ACHN (cell line): ENCODE data around the gene CCR7.
"Not testable (repeated sequence)": the region's sequence is repeated elsewhere in the genome, so short reads cannot be mapped to it uniquely, and the experiment has no call there.

Experiments
- DNase-seq: peaks from one replicate; pipeline ENCODE4 v3.0.0-alpha.2; 2015
- in situ Hi-C: cut with HindIII; loops from 2 replicates; pipeline ENCODE4 v1.10.0; 2017; ENCODE audit warnings: low sequenced_read_pairs, low pct_ligation_motif_present, low pct_unique_long_range_greater_than_20kb

Gene CCR7

DNA sequence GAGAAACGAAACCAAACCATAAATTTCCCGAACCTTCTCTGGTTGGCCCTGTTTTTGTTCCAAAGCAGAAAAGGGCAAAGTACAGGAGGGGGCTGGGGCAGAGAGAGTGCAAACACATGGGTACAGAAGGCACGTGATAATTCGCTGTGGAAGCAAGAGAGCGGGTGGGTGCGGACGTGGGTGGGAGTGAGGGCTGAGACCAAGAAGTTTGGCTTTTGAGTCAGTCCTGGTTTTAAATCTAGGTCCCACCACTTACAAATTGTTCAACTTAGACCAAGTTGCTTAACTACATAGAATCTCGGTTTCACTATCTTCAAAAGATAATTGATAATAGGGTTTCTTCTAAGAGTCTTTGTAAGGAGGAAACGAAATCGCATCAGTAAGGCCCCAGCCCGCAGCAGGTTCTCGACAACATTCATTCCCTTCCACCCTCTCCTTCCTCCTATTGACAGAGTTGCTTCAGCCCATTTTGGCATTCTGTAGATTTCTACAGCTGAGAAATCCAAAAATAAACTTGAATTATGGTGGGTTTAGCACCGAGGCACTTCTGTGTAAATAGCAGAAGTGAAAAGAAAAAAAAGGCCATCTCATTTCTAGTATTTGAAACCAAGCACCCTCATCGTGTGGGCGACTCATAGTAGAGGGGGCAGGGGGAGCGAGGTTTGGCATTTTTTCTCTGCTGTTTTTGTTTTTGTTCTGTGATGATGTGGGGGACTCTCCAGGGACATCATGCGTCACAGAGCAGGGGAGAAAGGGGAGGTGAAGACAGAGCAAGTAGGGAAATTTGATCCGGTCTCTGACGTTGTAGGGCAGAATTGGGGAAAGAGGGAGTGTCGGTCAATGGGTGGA lies 33.6 kb upstream of the CCR7 start:
- in situ Hi-C loops, result no loop called here
- no peak for DNase-seq

DNA sequence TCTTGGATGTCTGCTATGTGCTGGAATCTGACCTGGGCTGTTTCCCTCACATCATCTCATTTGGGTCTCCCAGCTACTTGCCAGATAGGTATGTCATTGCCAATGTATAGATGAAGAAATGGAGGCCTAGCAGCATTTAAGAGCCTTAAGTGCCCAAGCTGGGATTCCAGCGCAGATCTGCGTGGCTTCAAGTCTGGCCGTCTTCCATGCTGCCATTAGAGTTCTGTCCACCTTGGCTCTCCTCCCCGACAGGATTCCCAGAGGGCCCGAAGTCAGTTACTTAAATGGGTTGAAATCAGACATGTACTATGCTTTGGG lies 33.0 kb upstream of the CCR7 start:
- in situ Hi-C loops, result no loop called here
- DNase-seq, result no peak

DNA sequence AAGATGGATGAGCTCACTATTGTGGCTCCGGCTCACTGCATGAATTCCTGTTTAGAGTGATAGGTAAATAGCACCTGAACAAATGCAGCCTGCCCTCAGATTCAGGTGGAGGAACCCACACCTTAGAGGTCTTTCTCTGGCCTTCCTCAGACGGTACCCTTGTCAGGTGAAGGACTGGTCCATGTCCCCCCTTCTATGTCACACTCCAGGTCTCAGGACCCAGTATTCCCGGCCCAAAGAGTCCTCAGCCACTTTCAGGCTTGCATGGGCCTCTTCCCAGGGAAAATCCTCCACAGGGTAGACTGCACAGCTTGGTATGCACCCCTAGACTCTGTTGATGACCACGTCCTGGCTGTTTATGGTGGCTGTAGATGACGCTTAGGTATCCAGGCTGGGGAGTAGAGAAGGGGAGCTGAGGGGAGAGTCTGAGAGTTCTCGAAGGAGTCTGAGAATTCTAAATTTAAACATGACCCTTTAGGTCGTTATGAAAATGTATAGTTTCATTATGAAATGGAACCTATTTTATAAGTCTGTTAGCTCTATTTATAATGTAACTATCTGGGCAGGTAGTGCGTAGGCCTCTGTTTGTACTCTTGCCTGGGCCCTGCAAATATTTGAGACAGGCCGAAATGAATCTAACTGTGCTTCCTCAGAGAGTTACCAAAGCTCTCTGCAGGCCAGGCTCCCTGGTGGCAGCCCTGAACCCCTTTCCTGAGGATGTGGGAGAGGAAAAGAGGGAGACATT lies 32.5 kb upstream of the CCR7 start:
- no peak for DNase-seq
- in situ Hi-C loops, result no loop called here

DNA sequence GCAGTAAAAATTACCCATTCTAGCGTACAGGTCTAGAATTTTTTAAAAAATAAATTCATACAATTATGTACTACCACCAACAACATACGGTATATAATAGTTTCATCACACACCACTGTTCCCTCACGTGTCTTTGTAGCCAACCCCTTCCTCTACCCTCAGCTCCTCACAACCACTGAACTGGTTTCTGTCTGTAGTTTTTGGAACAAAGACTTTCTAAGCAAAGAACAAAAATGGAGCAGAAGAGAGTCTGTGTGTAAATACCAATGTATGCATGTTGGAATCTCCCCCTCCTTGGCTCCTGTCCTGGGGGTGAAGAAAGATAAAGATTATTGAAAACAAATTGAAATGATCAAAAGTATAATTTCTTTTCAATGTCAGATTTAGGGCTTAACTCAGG lies 31.9 kb upstream of the CCR7 start:
- no peak for DNase-seq
- in situ Hi-C loops, result no loop called here

DNA sequence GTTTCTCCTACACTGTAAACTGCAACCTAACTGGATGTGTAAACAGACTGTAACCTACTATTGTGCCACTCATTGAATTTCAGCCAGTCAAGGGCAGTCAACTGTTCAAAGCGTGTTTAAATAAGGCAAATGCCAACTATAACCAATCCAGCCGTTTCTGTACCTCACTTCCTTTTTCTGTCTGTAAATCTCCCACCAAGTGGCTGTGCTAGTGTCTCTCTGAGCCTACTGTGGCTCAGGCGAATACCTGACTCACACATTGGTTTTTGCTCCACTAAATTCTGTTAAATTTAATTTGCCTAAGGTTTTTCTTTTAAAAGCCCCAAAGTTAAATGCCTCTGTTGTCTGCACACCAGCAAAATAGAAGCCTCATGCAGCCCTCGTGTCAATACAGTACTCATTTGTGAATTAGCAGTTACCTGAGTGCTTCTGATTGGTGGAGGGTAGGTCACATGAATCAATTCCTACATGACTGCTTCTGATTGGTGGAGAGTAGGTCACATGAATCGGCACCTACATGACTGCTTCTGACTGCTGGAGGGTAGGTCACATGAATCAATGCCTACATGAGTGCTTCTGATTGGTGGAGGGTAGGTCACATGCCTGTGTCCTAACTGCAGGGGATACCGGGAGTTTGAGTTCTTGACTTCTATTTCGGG lies 31.1 kb upstream of the CCR7 start:
- in situ Hi-C loops, result no loop called here
- peak; percentile 9 for DNase-seq

DNA sequence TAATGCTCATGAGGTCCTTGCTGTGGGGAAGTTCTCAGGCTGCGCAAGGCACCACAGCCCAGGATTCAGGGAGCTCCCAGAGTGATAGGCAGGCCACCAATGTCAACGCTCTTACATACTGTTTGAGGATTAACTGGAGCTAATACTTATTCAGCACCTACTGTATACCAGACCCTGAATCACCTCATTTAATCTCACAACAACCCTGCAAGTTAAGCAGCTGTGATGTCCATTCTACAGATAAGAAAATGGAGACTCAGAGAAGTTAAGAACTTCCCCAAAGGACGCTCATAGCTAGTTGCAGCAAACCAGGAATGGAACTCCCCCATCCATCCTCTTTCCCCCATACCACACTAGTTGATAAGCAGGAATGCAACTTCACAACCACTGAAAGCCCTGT lies 25.5 kb upstream of the CCR7 start:
- in situ Hi-C loops, result no loop called here
- no peak for DNase-seq

DNA sequence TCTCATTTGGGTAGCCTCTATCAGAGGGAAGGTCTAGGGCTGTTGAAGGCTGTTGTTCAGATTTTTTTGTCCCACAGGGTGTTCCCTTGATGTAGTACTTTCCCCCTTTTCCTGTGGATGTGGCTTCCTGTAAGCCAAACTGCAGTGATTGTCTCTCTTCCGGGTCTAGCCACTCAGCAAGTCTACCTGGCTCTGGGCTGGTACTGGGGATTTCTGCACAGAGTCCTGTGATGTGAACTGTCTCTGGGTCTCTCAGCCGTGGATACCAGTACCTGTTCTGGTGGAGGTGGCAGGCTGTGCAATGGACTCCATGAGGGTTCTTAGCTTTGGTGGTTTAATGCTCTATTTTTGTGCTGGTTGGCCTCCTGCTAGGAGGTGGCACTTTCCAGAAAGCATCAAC lies 23.3 kb upstream of the CCR7 start:
- DNase-seq, result no peak
- in situ Hi-C loops, result no loop called here

DNA sequence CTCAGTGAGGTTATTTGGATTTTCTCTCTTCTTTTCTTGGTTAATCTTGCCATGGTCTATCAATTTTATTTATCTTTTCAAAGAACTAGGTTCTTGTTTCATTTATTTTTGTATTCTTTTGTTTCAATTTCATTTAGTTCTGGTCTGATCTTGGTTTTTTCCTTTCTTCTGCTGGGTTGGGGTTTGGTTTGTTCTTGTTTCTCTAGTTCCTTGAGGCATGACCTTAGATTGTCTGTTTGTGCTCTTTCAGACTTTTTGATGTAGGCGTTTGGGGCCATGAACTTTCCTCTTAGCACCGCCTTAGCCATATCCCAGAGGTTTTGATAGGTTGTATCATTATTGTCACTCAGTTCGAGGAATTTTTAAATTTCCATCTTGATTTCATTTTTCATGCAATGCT lies 21.0 kb upstream of the CCR7 start:
- in situ Hi-C loops, DNase-seq: not testable (repeated sequence)

DNA sequence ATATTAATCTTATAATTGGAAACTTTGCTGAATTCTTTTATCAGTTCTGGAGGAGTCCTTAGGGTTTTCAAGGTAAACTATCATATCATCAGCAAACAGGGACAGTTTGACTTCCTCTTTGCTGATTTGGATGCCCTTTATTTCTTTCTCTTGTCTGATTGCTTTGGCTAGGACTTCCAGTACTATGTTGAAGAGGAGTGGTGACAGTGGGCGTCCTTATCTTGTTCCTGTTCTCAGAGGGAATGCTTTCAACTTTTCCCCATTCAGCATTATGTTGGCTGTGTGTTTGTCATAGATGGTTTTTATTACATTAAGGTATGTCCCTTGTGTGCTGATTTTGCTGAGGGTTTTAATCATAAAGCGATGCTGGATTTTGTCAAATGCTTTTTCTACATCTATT lies 19.7 kb upstream of the CCR7 start:
- in situ Hi-C loops, DNase-seq: not testable (repeated sequence)

DNA sequence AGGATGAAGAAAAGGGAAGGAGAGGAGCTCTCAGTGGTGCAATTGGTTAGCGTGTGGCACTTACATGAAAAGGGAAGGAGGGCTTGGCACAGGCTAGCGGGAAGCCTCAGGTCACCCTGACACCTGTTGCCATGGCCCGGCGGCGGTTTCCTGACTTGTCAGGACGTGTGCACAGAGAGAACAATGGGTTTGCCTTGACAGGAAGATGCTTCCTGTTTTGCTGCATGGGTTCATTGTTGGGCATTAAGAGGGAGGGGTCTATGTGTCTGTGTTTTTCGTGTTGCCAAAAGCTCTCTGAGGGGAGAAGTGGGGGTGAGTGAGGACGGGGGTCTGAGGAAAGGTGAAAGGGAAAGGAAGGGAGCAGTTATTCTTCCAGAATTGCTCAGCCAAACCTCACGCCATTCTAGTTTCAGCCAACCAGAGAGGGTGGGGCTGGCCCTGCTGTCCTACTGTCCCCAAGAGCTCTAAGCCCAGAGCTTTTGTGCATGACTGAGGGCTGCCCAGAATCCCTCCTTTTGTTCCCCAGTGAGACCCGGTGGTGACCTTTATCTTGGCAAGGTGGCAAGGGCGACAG lies 17.1 kb upstream of the CCR7 start:
- no peak for DNase-seq
- in situ Hi-C loops, result no loop called here

DNA sequence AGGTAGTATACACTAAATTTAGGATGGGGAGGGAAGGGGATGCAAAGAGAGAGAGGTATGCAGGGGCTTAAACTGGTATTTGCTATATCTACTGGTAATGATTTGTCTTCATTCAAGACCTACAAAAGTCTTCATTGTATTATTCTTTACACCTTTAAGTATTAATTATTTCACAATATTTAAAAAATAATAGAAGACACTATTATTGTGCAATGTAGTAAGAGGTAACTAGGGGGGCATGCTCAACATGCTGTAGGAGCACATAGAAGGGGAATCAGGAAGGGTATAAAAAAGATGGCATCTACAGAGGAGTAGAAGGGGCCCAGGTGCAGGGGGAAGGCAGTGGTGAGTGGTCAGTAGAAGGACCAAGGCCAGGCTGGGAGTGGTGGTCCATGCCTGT lies 14.9 kb upstream of the CCR7 start:
- DNase-seq, result no peak
- in situ Hi-C loops, result no loop called here

DNA sequence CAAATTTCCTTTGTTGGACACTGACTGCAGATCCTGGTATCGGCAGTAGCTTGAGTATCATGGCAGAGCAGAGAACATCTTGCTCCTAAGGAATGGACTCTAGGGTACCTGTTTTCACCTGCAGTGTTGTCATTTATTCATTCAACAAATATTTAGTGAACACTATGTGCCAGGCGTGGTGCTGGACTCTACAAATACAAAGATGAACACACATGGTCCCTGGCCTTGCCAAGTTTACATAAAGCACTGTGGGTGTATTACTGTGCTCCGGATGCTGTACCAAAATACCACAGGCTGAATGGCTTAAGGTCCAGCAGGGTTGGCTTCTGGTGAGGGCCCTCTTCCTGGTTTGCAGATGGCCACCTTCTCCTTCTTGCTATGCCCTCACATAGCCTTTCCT lies 14.2 kb upstream of the CCR7 start:
- DNase-seq, result no peak
- in situ Hi-C loops, result no loop called here

DNA sequence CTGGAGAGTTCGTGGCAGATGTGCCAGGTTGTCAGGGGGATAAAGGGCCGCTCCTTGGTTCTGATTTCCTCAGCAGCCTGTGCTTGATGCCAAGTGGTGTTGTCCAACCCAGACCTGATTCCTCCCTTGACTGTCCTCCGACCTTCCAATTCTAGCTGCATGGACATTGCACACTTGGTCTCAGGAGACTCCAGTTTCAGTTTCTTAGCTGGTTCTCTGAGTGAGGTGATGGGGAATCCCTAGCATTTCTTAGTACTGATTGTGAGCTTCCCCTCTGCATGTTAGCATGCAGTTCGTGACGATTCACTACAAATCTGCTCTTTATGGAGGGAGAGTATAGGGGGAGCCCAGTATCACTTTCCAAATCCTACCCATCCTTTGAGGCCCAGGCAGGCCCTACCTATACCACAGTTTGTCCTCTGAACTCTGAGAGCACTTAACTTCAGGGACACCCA lies 12.4 kb upstream of the CCR7 start:
- in situ Hi-C loops, result no loop called here
- no peak for DNase-seq

DNA sequence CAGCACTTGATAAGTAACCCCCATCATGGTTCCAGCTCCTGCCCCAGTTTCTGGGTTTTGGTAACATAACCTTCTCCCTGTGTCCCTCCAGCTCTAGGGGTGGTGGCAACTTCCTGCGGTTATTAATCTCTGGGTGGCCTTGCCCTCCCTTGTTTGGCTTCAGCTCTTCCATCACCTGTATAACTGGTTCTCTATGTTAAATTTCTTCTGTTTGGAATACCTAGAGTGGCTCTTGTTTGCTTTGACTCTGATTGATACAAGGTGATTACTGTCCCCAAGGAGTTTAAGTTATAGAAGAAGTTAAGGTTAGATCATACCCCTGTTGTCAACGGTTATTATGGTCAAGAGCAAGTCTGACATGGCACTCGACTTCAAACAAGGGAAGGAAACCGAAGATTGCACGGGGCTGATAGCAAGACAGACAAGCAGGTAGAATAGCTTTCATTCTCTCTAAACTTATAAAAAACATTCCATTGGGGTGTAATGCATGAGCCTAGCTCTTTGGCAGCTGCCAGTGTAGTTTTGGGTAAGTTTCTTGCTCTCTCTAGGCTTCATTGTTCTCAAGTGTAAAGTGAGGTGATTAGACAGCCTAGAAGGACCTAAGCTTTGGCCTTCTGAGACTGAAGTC lies 11.0 kb upstream of the CCR7 start:
- no peak for DNase-seq
- in situ Hi-C loops, result no loop called here

DNA sequence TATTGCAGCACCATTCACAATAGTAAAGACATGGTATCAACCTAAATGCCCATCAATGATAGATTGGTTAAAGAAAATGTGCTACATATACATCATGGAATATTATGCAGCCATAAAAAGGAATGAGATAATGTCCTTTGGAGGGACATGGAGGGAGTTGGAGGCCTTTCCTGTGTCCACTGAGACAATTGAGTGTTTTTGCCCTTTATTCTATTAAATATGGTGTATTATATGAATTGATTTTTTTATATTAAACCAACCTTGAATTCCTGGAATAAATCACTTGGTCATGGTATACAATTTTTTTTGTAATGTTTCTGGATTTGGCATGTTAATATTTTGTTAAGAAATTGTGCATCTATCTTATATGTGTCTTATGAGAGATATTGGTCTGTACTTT lies 9.0 kb upstream of the CCR7 start:
- in situ Hi-C loops, result no loop called here
- no peak for DNase-seq

DNA sequence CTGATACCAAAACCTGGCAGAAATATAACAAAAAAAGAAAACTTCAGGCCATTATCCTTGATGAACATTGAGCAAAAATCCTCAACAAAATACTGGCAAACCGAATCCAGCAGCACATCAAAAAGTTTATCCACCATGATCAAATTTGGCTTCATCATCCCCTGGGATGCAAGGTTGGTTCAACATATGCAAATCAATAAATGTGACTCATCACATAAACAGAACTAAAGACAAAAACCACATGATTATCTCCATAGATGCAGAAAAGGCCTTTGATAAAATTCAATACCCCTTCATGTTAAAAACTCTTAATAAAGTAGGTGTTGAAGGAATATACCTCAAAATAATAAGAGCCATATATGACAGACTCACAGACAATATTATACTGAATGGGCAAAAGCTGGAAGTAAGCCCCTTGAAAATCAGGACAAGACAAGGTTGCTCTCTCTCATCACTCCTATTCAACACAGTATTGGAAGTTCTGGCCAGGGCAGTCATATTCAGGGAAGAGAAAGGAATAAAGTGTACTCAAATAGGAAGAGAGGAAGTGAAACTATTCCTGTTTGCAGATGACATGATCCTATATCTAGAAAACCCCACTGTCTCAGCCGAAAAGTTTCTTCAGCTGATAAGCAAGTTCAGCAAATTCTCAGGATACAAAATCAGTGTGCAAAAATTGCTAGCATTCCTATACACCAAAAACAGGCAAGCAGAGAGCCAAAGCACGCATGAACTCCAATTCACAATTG lies 7.1 kb upstream of the CCR7 start:
- in situ Hi-C loops, DNase-seq: not testable (repeated sequence)

DNA sequence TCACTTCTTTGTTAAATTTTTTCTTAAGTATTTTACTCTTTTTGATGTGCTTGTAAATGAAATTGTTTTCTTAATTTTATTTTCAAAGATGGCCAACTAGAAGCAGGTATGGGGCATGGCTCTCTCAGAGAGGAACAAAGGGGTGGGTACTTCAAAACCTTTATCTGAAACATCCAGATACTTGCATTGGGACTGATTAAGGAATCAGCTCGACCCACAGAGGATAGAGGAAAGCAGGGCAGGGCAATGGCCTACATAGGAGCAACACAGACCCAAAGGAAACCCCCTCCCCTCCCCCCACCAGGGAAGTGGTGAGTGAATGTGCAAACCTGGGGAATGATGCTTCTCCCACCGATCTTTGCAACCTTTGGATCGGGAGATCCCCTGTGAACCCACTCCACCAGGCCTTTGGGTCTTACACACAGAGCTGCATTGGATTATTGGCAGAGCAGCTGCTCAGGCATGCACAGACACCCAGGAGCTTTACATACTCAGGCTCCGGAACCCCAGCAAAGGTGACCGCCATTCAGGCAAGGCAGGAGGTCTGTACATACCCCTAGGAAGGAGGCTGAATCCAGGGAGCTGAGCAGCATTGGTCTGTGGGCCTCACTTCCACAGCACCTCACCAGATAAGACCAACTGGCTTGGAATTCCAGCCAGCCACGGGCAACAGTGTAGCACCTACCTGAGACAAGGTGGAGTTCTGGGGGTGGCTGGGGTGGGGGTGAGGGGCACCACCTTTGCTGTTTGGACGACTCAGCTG lies 3.0 kb upstream of the CCR7 start:
- in situ Hi-C loops, result no loop called here
- DNase-seq, result no peak

DNA sequence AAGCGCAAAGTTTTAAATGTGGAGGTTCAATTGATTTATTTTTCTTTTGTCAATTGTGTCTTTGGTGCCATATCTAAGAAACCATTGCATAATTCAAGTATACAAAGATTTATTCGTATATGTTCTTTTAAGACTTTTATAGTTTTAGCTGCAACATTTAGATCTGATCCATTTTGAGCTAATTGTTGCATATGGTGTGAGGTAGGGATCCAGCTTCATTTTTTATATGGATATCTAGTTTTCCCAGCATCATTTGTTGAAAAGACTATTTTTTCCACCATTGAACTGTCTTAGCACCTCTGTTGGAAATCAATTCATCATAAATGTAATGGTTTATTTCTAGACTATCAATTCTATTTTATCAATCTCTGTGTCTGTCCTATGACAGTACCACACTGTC lies 2.1 kb upstream of the CCR7 start:
- in situ Hi-C loops, result no loop called here
- DNase-seq, result no peak
